Heart right ventricle (tissue), 16 donors: ENCODE measurements around the gene PRDM16. TPM values are rescaled to one million over a fixed set of nuclear protein-coding genes. Genes with fewer than 3 reads are reported as not detected.
"Not testable (repeated sequence)": the region's sequence is repeated elsewhere in the genome, so short reads cannot be mapped to it uniquely, and the experiment has no call there.

Source experiments
- ATAC-seq, 8 donors: fragments of 200-7000 bp; cut with Tn5 transposase; one replicate each; pipeline ENCODE4 v1.9.1; 2020; ENCODE audit warnings: mild to moderate bottlenecking in 8 of 8, moderate library complexity in 8 of 8, moderate number of reproducible peaks in 1 of 8
- DNase-seq, 2 donors: peaks; one replicate each; pipeline ENCODE4 v3.0.0-alpha.2; 2020
- H3K27ac ChIP-seq, 10 donors: fragments of 200-600 bp; sonication (generic) in 2 of 10; one replicate each; pipeline versions ENCODE4 v1.5.0 to v1.8.0; 2020 to 2022; ENCODE audit warnings: mild to moderate bottlenecking in 3 of 10
- H3K27me3 ChIP-seq, 7 donors: fragments of 200-600 bp; one replicate each; pipeline ENCODE4 v1.8.0; 2021 to 2022; ENCODE audit warnings: mild to moderate bottlenecking in 2 of 7
- H3K36me3 ChIP-seq, 9 donors: fragments of 200-600 bp; sonication (generic) in 1 of 9; one replicate each; pipeline versions ENCODE4 v1.5.0 to v1.8.0; 2020 to 2022; ENCODE audit warnings: mild to moderate bottlenecking in 2 of 9
- H3K4me1 ChIP-seq, 9 donors: fragments of 200-600 bp; sonication (generic) in 1 of 9; one replicate each; pipeline versions ENCODE4 v1.5.0 to v1.8.0; 2020 to 2022; ENCODE audit warnings: mild to moderate bottlenecking in 4 of 9
- H3K4me3 ChIP-seq, 10 donors: fragments of 200-600 bp; sonication (generic) in 2 of 10; one replicate each; pipeline versions ENCODE4 v1.5.0 to v1.8.0; 2020 to 2022; ENCODE audit warnings: mild to moderate bottlenecking in 7 of 10, moderate library complexity in 2 of 10
- H3K9me3 ChIP-seq, 11 donors: fragments of 200-600 bp in 10 of 11; sonication (generic) in 2 of 11; one replicate each; pipeline versions ENCODE4 v1.5.0 to v1.8.0; 2013 to 2022; ENCODE audit warnings: mild to moderate bottlenecking in 2 of 11, control low read depth in 1 of 11, moderate library complexity in 1 of 11
- WGBS, 2 donors: extraction: QIAGEN DNeasy Blood & Tissue Kit; methylation state at CpG; one replicate each; pipeline ENCODE4 v1.1.7; 2013; ENCODE audit warnings: inconsistent platforms in 1 of 2; 5-methylcytosine and 5-hydroxymethylcytosine counted together
- intact Hi-C, 10 donors: fragments of 100-400 bp; cut with DNase I; formaldehyde crosslinking; loops; one replicate each; pipeline versions ENCODE4 v1.11.1 to v1.14.2; 2022
- polyA plus RNA-seq, 2 donors: library from polyadenylated mRNA; stranded (reverse); fragments of 200-250 nt; gene quantifications; one replicate each; pipeline ENCODE4 v1.2.3, GENCODE V29; 2013
- total RNA-seq, 10 donors: library from RNA; stranded (reverse); fragmentation: NEBNext Ultra II Directional in 3 of 10; extraction: Animal tissue kit (Norgen Biotek cat#: 25700) in 3 of 10; gene quantifications; one replicate each; pipeline versions ENCODE4 v1.2.1 to v1.2.4, GENCODE V29; 2021 to 2023
- TF ChIP-seq, protein P1 (sequence below), 9 donors: fragments of 200-600 bp; sonication (generic) in 2 of 9; IDR thresholded peaks; one replicate each; pipeline versions ENCODE4 v1.5.0 to v1.8.0; 2021 to 2022; ENCODE audit warnings: antibody characterized with exemption in 9 of 9, mild to moderate bottlenecking in 5 of 9, moderate library complexity in 1 of 9
- donor health status: Arrhythmogenic right ventricular cardiomyopathy.
- donor health status: ischemic (EF 13 %, LVEDD 7.1; RV severe dilation, severe dysfunction).
- donor health status: healthy with polysubstance abuse.
- donor health status: DM: no; HTN: yes; CAD: no.
- donor health status: DM: no; HTN: no; CAD: no.
- donor health status: ischemic (EF 25% LVEDD 6.9; RV normal size, moderate dysfunction).
- donor health status: ischemic (EF 25% LVEDD 5.7; RV mildly dilated, moderate dysfunction).
- donor health status: healthy.
- donor health status: DM: yes; HTN: yes; CAD: no.
- donor health status: Ischemic cardiomyopathy.
- donor health status: ischemic (EF 35%, LVEDD 5.7; RV mildly dilated, moderate dysfunction).
- donor health status: nonischemic (EF 11% LVEDD 7.7; RV severe dilation, severe dysfunction).
- donor health status: DM: yes; HTN: yes; CAD: no.
- donor health status: PGD.
- donor health status: ischemic (EF 29% LVEDD 5.4; RV normal size, mild dysfunction).
- donor health status: nonischemic (EF 23%, LVEDD 6.1; RV moderate dilation, normal function).

Gene PRDM16
- total and polyA plus RNA-seq, 12 donors: 4.1 to 25.9 (median 14.8) TPM

GRCh38 chr1:3085721-3086120, 16.7 kb downstream of the PRDM16 start:
- TF ChIP-seq, protein P1, sequence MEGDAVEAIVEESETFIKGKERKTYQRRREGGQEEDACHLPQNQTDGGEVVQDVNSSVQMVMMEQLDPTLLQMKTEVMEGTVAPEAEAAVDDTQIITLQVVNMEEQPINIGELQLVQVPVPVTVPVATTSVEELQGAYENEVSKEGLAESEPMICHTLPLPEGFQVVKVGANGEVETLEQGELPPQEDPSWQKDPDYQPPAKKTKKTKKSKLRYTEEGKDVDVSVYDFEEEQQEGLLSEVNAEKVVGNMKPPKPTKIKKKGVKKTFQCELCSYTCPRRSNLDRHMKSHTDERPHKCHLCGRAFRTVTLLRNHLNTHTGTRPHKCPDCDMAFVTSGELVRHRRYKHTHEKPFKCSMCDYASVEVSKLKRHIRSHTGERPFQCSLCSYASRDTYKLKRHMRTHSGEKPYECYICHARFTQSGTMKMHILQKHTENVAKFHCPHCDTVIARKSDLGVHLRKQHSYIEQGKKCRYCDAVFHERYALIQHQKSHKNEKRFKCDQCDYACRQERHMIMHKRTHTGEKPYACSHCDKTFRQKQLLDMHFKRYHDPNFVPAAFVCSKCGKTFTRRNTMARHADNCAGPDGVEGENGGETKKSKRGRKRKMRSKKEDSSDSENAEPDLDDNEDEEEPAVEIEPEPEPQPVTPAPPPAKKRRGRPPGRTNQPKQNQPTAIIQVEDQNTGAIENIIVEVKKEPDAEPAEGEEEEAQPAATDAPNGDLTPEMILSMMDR (IDR thresholded peaks at IDR 0.05): no peak
- H3K27ac ChIP-seq: no peak overlapping the region
- DNase-seq: no peak
- ATAC-seq: no peak
- WGBS, 2 donors: 58 to 72% methylated on average over 8 of the region's 8 CpGs
- no peaks in the 10 kb centered on the region for H3K27me3 ChIP-seq
- intact Hi-C loops: no loop called here
- H3K4me3 ChIP-seq: no peak overlapping the region
- H3K36me3 ChIP-seq: no peaks in the 10 kb centered on the region
- peaks cover 0 to 41% (median 25%) of the 10 kb centered on the region in 9 donors for H3K4me1 ChIP-seq
- no peaks in the 10 kb centered on the region for H3K9me3 ChIP-seq

GRCh38 chr1:3086272-3086974, 17.4 kb downstream of the PRDM16 start:
- TF ChIP-seq, protein P1 (IDR thresholded peaks at IDR 0.05): no peak
- no peaks in the 10 kb centered on the region for H3K27me3 ChIP-seq

DNA sequence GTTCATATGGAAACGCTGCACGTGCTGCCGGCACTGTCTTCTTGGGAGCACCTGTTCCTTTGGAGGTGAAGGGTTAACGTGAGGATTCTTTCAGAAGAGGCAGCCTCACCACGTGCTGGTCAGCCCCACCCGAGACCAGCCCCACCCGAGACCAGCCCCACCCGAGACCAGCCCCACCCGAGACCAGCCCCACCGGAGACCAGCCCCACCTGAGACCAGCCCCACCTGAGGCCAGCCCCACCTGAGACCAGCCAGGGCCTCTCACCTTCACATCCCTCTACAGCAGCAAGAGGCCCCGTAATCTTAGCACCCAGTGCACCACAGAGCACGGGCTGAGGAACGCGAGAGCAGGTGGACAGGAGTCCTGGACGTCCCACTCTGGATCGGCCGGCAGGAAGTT, 18.0 kb downstream of the PRDM16 start:
- no peaks in the 10 kb centered on the region for H3K27me3 ChIP-seq
- H3K36me3 ChIP-seq: no peaks in the 10 kb centered on the region
- TF ChIP-seq, protein P1 (IDR thresholded peaks at IDR 0.05): no peak
- no peak for DNase-seq
- no peak overlapping the region for H3K27ac ChIP-seq
- no peak for ATAC-seq
- H3K4me3 ChIP-seq: no peak overlapping the region
- peaks cover 0 to 41% (median 24%) of the 10 kb centered on the region in 9 donors for H3K4me1 ChIP-seq
- intact Hi-C loops: no loop called here
- WGBS, 2 donors: 73 to 74% methylated on average over 17 of the region's 17 CpGs
- no peaks in the 10 kb centered on the region for H3K9me3 ChIP-seq

More at GRCh38 chr1:3086272-3086974, 17.4 kb downstream of the PRDM16 start:
- Histone ChIP-seq H3K36me3 (no peaks in the 10 kb centered on the region), H3K4me1 (peaks cover 0 to 41% (median 25%) of the 10 kb centered on the region in 9 donors), H3K9me3 (no peaks in the 10 kb centered on the region), H3K27ac (no peak overlapping the region), H3K4me3 (no peak overlapping the region)
- intact Hi-C loops: no loop called here
- DNase-seq (no peak), ATAC-seq (no peak)
- 82 to 83% methylated on average over 26 of the region's 26 CpGs for WGBS, 2 donors

- H3K36me3 ChIP-seq, H3K27me3 ChIP-seq, H3K4me3 ChIP-seq, H3K9me3 ChIP-seq, intact Hi-C loops, H3K27ac ChIP-seq, ATAC-seq, DNase-seq: not testable (repeated sequence)
- WGBS, 2 donors: 79 to 80% methylated on average over 20 of the region's 20 CpGs
- peaks cover 0 to 33% (median 14%) of the 10 kb centered on the region in 9 donors for H3K4me1 ChIP-seq
Observed at GRCh38 chr1:3087946-3088668, 19.1 kb downstream of the PRDM16 start.

DNA sequence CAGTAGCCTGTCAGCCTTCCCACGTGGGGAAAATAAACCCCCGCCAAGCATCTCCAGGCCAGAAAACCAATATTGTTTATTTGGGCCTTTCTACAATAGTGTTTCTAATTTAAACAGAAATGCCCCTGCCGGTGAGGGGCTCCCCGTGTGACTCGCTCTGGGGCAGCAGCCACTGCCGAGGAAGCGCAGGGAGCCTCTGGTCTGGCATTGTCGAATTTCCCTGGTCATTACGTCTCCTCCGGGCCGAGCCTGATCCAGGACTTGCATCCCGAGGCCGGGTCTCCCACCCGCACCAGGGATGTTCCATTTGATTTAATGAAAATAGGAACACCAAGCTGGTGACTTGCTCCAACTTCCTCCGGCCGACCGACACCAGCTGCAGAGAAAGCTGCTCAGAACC, 20.5 kb downstream of the PRDM16 start:
- Histone ChIP-seq H3K27me3 (no peaks in the 10 kb centered on the region), H3K27ac (no peak overlapping the region), H3K4me3 (no peak overlapping the region), H3K4me1 (peaks cover 0 to 33% (median 8%) of the 10 kb centered on the region in 9 donors), H3K36me3 (no peaks in the 10 kb centered on the region), H3K9me3 (no peaks in the 10 kb centered on the region)
- intact Hi-C loops: no loop called here
- ATAC-seq: no peak
- DNase-seq: no peak
- TF ChIP-seq, protein P1 (IDR thresholded peaks at IDR 0.05): no peak
- 82 to 84% methylated on average over 17 of the region's 17 CpGs for WGBS, 2 donors
